Naive B cell (primary cell): ENCODE measurements around the gene HTD2. TPM values are rescaled to one million over a fixed set of nuclear protein-coding genes. Genes with fewer than 3 reads are reported as not detected.

Experiments used
- ATAC-seq, 2 donors: fragments of 150-1000 bp; cut with Tn5 transposase; 2 replicates each; pipeline ENCODE4 v1.10.0; 2021; ENCODE audit warnings: low read depth in 2 of 2, mild to moderate bottlenecking in 2 of 2, moderate library complexity in 2 of 2
- DNase-seq: peaks from one replicate; pipeline ENCODE4 v3.0.0; 2022
- H3K27ac Mint-ChIP-seq, 6 donors: one replicate each; pipeline ENCODE4 v1.8.0; 2020 to 2022; ENCODE audit warnings: mild to moderate bottlenecking in 6 of 6, mixed read lengths in 6 of 6, moderate library complexity in 5 of 6, inconsistent platforms in 2 of 6
- H3K27me3 Mint-ChIP-seq, 3 donors: one replicate each; pipeline ENCODE4 v1.8.0; 2021 to 2022; ENCODE audit warnings: mixed read lengths in 3 of 3, mild to moderate bottlenecking in 1 of 3
- H3K36me3 Mint-ChIP-seq, 2 donors: one replicate each; pipeline ENCODE4 v1.8.0; 2020 to 2022; ENCODE audit warnings: mixed read lengths in 2 of 2, inconsistent platforms in 1 of 2, mild to moderate bottlenecking in 1 of 2
- H3K4me1 Mint-ChIP-seq, 3 donors: one replicate each; pipeline ENCODE4 v1.8.0; 2020 to 2022; ENCODE audit warnings: mixed read lengths in 3 of 3, inconsistent platforms in 1 of 3, mild to moderate bottlenecking in 1 of 3, moderate library complexity in 1 of 3
- H3K4me3 Mint-ChIP-seq, 8 donors: one replicate each; pipeline ENCODE4 v1.8.0; 2020 to 2022; ENCODE audit warnings: mild to moderate bottlenecking in 8 of 8, mixed read lengths in 8 of 8, moderate library complexity in 8 of 8, inconsistent platforms in 2 of 8
- H3K9me3 Mint-ChIP-seq, 7 donors: one replicate each; pipeline ENCODE4 v1.8.0; 2020 to 2022; ENCODE audit warnings: mixed read lengths in 7 of 7, mild to moderate bottlenecking in 5 of 7, inconsistent platforms in 2 of 7, moderate library complexity in 1 of 7
- polyA plus RNA-seq, 6 donors: library from polyadenylated mRNA; unstranded; fragments of 300-500 nt; fragmentation: Illumina TruSeq; gene quantifications; one replicate each; pipeline ENCODE4 v1.2.3, GENCODE V29; 2021; ENCODE audit warnings: low read depth in 6 of 6

The HTD2 gene
- polyA plus RNA-seq, 6 donors from 2014 or later: 5.7 to 26.9 (median 18.6) TPM

DNA sequence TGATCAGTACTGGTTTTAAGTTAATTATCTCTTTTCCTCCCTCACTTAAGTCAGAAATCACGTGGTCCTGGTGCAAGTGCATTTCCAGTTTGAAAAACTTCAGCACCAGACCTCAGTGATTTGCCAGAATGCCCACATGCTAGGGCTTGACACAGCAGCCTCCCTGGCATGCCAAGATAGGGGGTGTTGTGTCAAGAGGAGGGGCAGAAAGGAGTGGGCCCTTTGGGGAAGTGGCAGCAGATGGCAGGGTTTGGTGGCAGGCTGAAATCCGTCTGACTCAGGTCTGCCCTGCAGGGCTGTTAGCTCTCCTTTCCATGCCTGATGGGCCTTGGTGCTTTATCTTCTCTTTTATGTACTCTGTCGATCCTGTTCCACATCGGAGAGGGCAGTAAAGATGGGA lies 49.7 kb downstream of the HTD2 start:
- H3K27ac Mint-ChIP-seq: peak overlapping the region; percentile 84 to 99 (median 98)
- no peaks in the 10 kb centered on the region for H3K27me3 Mint-ChIP-seq
- peak; percentile 74 to 76 for ATAC-seq
- peak overlapping the region; percentile 87 to 100 (median 98) for H3K4me3 Mint-ChIP-seq
- no peaks in the 10 kb centered on the region for H3K9me3 Mint-ChIP-seq
- peaks cover 53 to 95% (median 78%) of the 10 kb centered on the region in 3 donors for H3K4me1 Mint-ChIP-seq
- DNase-seq: peak; percentile 75
- H3K36me3 Mint-ChIP-seq: peaks cover 8 to 19% of the 10 kb centered on the region in 2 donors

DNA sequence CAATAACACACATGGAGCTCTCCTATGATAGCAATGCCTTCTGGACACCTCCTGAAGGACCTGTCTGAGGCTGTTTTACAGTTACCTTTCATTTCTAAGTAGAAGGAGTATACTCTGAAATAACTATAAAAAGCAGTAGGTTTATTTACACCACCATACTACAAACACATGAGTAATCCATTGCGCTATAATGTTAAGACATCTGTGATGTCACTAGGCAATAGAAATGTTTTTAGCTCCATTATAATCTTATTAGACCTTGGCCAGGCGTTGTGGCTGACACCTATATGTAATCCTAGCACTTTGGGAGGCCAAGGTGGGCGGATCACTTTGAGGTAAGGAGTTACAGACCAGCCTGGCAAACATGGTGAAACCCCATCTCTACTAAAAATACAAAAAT lies 51.1 kb downstream of the HTD2 start:
- Mint-ChIP-seq H3K27me3 (no peaks in the 10 kb centered on the region), H3K4me1 (peaks cover 50 to 94% (median 78%) of the 10 kb centered on the region in 3 donors), H3K27ac (peak overlapping the region; percentile 84 to 99 (median 96)), H3K36me3 (peaks cover 4 to 12% of the 10 kb centered on the region in 2 donors), H3K9me3 (no peaks in the 10 kb centered on the region), H3K4me3 (peak overlapping the region in 7 of 8 donors; percentile 45 to 89 (median 82))
- no peak for ATAC-seq
- DNase-seq: no peak

DNA sequence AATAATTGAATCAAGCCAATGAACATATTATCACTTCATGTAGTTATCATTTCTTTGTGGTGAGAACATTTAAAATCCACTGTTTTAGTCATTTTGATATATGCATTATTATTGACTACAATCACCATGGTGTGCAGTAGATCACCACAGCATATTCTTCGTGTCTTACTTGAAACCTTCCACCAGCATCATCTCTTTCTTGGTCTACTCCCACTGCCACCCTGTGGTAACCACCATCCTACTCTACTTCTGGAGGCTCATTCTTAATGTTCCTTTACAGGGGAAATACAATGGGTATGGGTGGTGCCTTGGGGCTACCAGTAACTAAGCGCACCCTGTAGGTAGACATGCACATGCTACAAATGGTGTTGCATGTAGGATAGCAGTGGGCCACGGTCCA lies 51.8 kb downstream of the HTD2 start:
- no peaks in the 10 kb centered on the region for H3K27me3 Mint-ChIP-seq
- H3K4me1 Mint-ChIP-seq: peaks cover 46 to 93% (median 74%) of the 10 kb centered on the region in 3 donors
- no peaks in the 10 kb centered on the region for H3K9me3 Mint-ChIP-seq
- peaks cover 4 to 9% of the 10 kb centered on the region in 2 donors for H3K36me3 Mint-ChIP-seq
- peak overlapping the region in 5 of 6 donors; percentile 85 to 98 (median 91) for H3K27ac Mint-ChIP-seq
- ATAC-seq: no peak
- peak overlapping the region in 7 of 8 donors; percentile 13 to 89 (median 59) for H3K4me3 Mint-ChIP-seq
- no peak for DNase-seq

DNA sequence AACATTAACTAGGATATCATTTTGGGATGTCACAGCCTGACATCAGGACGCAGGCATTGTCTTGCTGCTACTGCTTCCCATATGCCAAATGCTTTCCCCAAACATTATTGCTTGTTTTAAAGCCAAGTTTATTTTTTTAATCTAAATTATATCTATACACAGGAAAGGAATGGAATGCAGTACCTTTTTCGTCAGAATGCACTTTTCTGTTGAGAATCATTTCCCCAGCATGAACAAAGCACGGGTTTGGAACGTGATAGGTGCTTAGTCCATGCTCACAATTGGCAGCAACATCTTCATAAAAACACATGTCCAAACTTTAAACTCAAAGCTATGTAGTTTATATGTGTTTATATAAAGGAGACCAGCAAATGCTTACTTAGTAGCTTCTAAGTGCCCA lies 52.5 kb downstream of the HTD2 start:
- H3K4me3 Mint-ChIP-seq: peak overlapping the region in 2 of 8 donors; percentile 13 to 89
- peaks cover 3 to 4% of the 10 kb centered on the region in 2 donors for H3K36me3 Mint-ChIP-seq
- DNase-seq (no peak), ATAC-seq (no peak)
- H3K27ac Mint-ChIP-seq: peak overlapping the region in 3 of 6 donors; percentile 26 to 78 (median 42)
- no peaks in the 10 kb centered on the region for H3K27me3 Mint-ChIP-seq
- peaks cover 46 to 94% (median 76%) of the 10 kb centered on the region in 3 donors for H3K4me1 Mint-ChIP-seq
- H3K9me3 Mint-ChIP-seq: no peaks in the 10 kb centered on the region

DNA sequence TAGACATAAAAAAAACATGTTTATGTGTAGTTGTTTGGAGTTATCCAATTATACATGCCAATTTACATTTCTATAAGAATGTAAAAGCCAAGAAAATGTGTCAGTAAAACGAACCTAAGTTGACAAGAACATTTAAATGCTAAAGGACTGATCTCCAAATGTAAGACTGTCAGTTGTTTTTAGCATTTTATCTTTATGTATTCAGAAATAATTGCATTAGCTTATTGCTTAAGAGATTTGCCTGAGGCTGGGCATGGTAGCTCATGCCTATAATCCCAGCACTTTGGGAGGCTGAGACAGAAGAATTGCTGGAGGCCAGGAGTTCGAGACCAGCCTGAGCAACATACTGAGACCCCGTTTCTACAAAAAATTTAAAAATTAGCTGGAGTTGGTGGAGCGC lies 53.3 kb downstream of the HTD2 start:
- Mint-ChIP-seq H3K27ac (peak overlapping the region in 3 of 6 donors; percentile 36 to 66 (median 38)), H3K36me3 (peaks cover 0 to 4% of the 10 kb centered on the region in 2 donors), H3K4me1 (peaks cover 44 to 94% (median 74%) of the 10 kb centered on the region in 3 donors), H3K9me3 (no peaks in the 10 kb centered on the region), H3K27me3 (no peaks in the 10 kb centered on the region), H3K4me3 (no peak overlapping the region)
- no peak for DNase-seq
- ATAC-seq: no peak

DNA sequence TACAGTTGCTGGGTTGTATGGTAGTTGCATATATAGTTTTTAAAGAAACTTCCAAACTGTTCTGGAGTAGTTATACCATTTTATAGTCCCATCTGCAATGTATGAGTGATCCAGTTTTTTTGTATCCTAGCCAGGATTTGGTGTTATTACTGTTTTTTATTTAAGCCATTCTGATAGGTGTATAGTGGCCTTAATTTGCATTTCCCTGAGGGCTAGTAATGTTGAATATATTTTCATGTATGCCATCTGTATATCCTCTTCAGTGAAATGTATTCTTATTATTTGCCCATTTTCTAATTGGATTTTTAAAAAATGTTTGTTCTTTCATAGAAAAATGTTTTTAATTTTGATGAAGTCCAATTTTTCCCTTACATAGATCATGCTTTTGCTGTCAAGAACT lies 55.5 kb downstream of the HTD2 start:
- peaks cover 0 to 19% of the 10 kb centered on the region in 2 donors for H3K36me3 Mint-ChIP-seq
- DNase-seq (no peak), ATAC-seq (no peak)
- peaks cover 51 to 95% (median 76%) of the 10 kb centered on the region in 3 donors for H3K4me1 Mint-ChIP-seq
- no peaks in the 10 kb centered on the region for H3K9me3 Mint-ChIP-seq
- H3K27me3 Mint-ChIP-seq: no peaks in the 10 kb centered on the region
- H3K4me3 Mint-ChIP-seq: no peak overlapping the region
- H3K27ac Mint-ChIP-seq: peak overlapping the region in 4 of 6 donors; percentile 47 to 54 (median 50)

DNA sequence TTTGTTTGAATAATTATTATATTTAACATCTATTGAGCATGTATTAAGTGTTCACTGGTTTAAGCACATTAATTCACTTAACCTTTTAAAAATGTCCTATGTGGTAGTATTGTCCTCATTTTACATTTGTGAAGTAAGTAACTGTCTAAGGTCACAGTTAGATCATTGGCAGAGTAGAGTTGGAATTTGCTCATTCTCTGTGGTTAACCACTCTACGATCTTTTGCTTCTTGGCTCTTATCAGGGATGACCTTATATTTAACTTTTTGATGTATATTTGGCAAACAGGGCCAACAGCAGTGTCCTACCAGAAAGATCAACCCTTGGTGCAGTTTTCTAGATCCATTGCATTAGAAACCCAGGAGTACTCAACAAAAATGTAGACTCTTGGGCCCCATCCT lies 60.4 kb downstream of the HTD2 start:
- no peaks in the 10 kb centered on the region for H3K9me3 Mint-ChIP-seq
- H3K27ac Mint-ChIP-seq: peak overlapping the region in 5 of 6 donors; percentile 26 to 82 (median 78)
- no peak for DNase-seq
- no peak for ATAC-seq
- peaks cover 0 to 17% of the 10 kb centered on the region in 2 donors for H3K36me3 Mint-ChIP-seq
- no peaks in the 10 kb centered on the region for H3K27me3 Mint-ChIP-seq
- H3K4me3 Mint-ChIP-seq: peak overlapping the region in 1 of 8 donors; percentile 48
- H3K4me1 Mint-ChIP-seq: peaks cover 40 to 70% (median 56%) of the 10 kb centered on the region in 3 donors

DNA sequence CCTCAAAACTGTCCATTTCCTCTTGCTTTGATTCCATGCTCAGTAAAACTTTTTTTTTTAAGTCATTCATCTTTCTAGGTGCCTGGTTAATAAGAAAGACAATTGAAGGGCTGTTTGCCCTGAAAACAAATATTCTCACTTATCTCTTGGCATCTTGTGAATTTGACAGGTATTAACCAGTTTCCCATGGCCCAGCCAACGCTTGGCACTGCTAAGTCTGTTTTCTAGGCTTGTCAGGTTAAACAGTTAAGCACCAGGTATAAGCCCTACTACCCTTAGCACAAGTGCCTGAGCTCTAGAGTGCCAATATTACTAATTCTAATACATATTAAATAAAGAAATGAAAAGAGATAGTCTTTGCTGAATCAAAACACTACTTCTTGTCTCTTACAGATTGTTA lies 62.7 kb downstream of the HTD2 start:
- Mint-ChIP-seq H3K9me3 (no peaks in the 10 kb centered on the region), H3K4me3 (no peak overlapping the region), H3K36me3 (peaks cover 0 to 17% of the 10 kb centered on the region in 2 donors), H3K27ac (peak overlapping the region in 3 of 6 donors; percentile 59 to 82 (median 80)), H3K4me1 (peaks cover 32 to 57% (median 40%) of the 10 kb centered on the region in 3 donors), H3K27me3 (no peaks in the 10 kb centered on the region)
- DNase-seq: no peak
- no peak for ATAC-seq

Other genes with a start within 250 kb of the HTD2 start
- 10 to 100 TPM in 3 of 6 donors, 1 to 10 TPM in 3; 8.0 to 41.5 (median 14.4) TPM for gene DNASE1L3, start 95.5 kb upstream of the HTD2 start, polyA plus RNA-seq
- gene ABHD6, start 68.7 kb upstream of the HTD2 start, polyA plus RNA-seq: 10 to 100 TPM in 3 of 6 donors, 1 to 10 TPM in 3; 2.8 to 12.7 (median 10.2) TPM
- 1 to 10 TPM; 4.5 to 8.7 (median 6.9) TPM for gene RPP14, start 275 bp upstream of the HTD2 start, polyA plus RNA-seq
- gene PXK, start 26.4 kb downstream of the HTD2 start, polyA plus RNA-seq: 100 to 1,000 TPM in 5 of 6 donors, 10 to 100 TPM in 1; 88.9 to 156 (median 126) TPM
- gene PDHB, start 127.3 kb downstream of the HTD2 start, polyA plus RNA-seq: 100 to 1,000 TPM in 3 of 6 donors, 10 to 100 TPM in 3; 84.4 to 157 (median 101) TPM
- 10 to 100 TPM; 11.2 to 15.4 (median 12.6) TPM for gene KCTD6, start 185.6 kb downstream of the HTD2 start, polyA plus RNA-seq
- gene ACOX2, start 230.7 kb downstream of the HTD2 start, polyA plus RNA-seq: not detected